IPS-11a (cell line): ENCODE measurements around the gene GMPPA.

ENCODE experiments used
- H3K4me3 ChIP-seq: one replicate; pipeline ENCODE4 v1.5.1; 2013; ENCODE audit warnings: low read depth, low read length, control low read depth

GMPPA gene

GRCh38 chr2:219517954-219518778, 19.5 kb downstream of the GMPPA start:
- no peak overlapping the region for H3K4me3 ChIP-seq

- H3K4me3 ChIP-seq: no peak overlapping the region
Observed at GRCh38 chr2:219519526-219519916, 20.8 kb downstream of the GMPPA start.

GRCh38 chr2:219520079-219520478, 21.4 kb downstream of the GMPPA start:
- no peak overlapping the region for H3K4me3 ChIP-seq

- H3K4me3 ChIP-seq: no peak overlapping the region
Observed at GRCh38 chr2:219521066-219521880, 22.6 kb downstream of the GMPPA start.

- peak overlapping the region; percentile 30 for H3K4me3 ChIP-seq
Observed at GRCh38 chr2:219522111-219523030, 23.7 kb downstream of the GMPPA start.

- peak overlapping the region; percentile 30 for H3K4me3 ChIP-seq
Observed at GRCh38 chr2:219523031-219523671, 24.5 kb downstream of the GMPPA start.

GRCh38 chr2:219524817-219525216, 26.1 kb downstream of the GMPPA start:
- H3K4me3 ChIP-seq: no peak overlapping the region

- no peak overlapping the region for H3K4me3 ChIP-seq
Observed at GRCh38 chr2:219525533-219526232, 27.0 kb downstream of the GMPPA start.

GRCh38 chr2:219526320-219527075, 27.8 kb downstream of the GMPPA start:
- H3K4me3 ChIP-seq: no peak overlapping the region

- no peak overlapping the region for H3K4me3 ChIP-seq
Observed at GRCh38 chr2:219527076-219527394, 28.3 kb downstream of the GMPPA start.

- no peak overlapping the region for H3K4me3 ChIP-seq
Observed at GRCh38 chr2:219527472-219527871, 28.8 kb downstream of the GMPPA start.

- no peak overlapping the region for H3K4me3 ChIP-seq
Observed at GRCh38 chr2:219530048-219530963, 31.6 kb downstream of the GMPPA start.

- H3K4me3 ChIP-seq: no peak overlapping the region
Observed at GRCh38 chr2:219531639-219532377, 33.1 kb downstream of the GMPPA start.

- no peak overlapping the region for H3K4me3 ChIP-seq
Observed at GRCh38 chr2:219532378-219532649, 33.6 kb downstream of the GMPPA start.

- no peak overlapping the region for H3K4me3 ChIP-seq
Observed at GRCh38 chr2:219533930-219534661, 35.4 kb downstream of the GMPPA start.

GRCh38 chr2:219536425-219536824, 37.7 kb downstream of the GMPPA start:
- H3K4me3 ChIP-seq: no peak overlapping the region

- H3K4me3 ChIP-seq: no peak overlapping the region
Observed at GRCh38 chr2:219536967-219537366, 38.3 kb downstream of the GMPPA start.
